Adrenal gland (tissue), 12 donors: ENCODE measurements around the gene SAP30BP. TPM values are rescaled to one million over a fixed set of nuclear protein-coding genes. Genes with fewer than 3 reads are reported as not detected.

ENCODE experiments used
- DNase-seq, 7 donors: peaks; one replicate each; pipeline ENCODE4 v3.0.0-alpha.2; 2019 to 2020
- H3K27ac ChIP-seq, 5 donors: fragments of 200-600 bp; sonication (generic) in 4 of 5; 1 replicate in 3 of 5; 2 replicates in 2 of 5; pipeline versions ENCODE4 v1.5.1 to v1.8.0; 2016 to 2020; ENCODE audit warnings: mild to moderate bottlenecking in 1 of 5
- H3K27me3 ChIP-seq: fragments of 200-600 bp; 2 replicates; pipeline ENCODE4 v1.8.0; 2021
- H3K36me3 ChIP-seq, 2 donors: fragments of 200-600 bp; replicated peaks in 1 of 2; 1 replicate in 1 of 2; 2 replicates in 1 of 2; pipeline versions ENCODE4 v1.5.1 to v1.8.0; 2018 to 2022
- H3K4me1 ChIP-seq, 2 donors: fragments of 200-600 bp; replicated peaks in 1 of 2; 1 replicate in 1 of 2; 2 replicates in 1 of 2; pipeline versions ENCODE4 v1.5.1 to v1.8.0; 2018 to 2021
- H3K4me3 ChIP-seq, 4 donors: fragments of 200-600 bp; sonication (generic) in 3 of 4; one replicate each; pipeline ENCODE4 v1.5.1; 2016 to 2018
- H3K9me3 ChIP-seq, 3 donors: fragments of 200-600 bp; sonication (generic) in 1 of 3; replicated peaks in 1 of 3; 1 replicate in 2 of 3; 2 replicates in 1 of 3; pipeline versions ENCODE4 v1.5.1 to v1.8.0; 2016 to 2021
- CTCF ChIP-seq, 6 experiments: fragments of 450-650 bp in 4 of 6; fragments of 200-600 bp in 2 of 6; sonication (generic) in 1 of 6; IDR thresholded peaks; 1 replicate in 5 of 6; 2 replicates in 1 of 6; pipeline versions ENCODE4 v1.5.1 to v1.8.0; 2016 to 2021; ENCODE audit warnings: antibody characterized with exemption in 6 of 6, mild to moderate bottlenecking in 2 of 6, moderate library complexity in 1 of 6
- POLR2A ChIP-seq, 2 donors: fragments of 450-650 bp; IDR thresholded peaks; one replicate each; pipeline ENCODE4 v1.6.1; 2017; ENCODE audit warnings: antibody characterized with exemption in 2 of 2, mild to moderate bottlenecking in 2 of 2, moderate library complexity in 1 of 2
- WGBS, 4 donors: extraction: QIAGEN DNeasy Blood & Tissue Kit in 2 of 4; methylation state at CpG; one replicate each; pipeline versions ENCODE4 v1.1.5 to v1.1.7; 2013 to 2017; 5-methylcytosine and 5-hydroxymethylcytosine counted together
- intact Hi-C, 2 donors: fragments of 100-400 bp; cut with DNase I; formaldehyde crosslinking; loops; one replicate each; pipeline versions ENCODE4 v1.14.1 to v1.15.0; 2022 to 2023
- polyA plus RNA-seq, 3 donors: library from polyadenylated mRNA; stranded (reverse); fragments of 200-250 nt in 2 of 3; fragments of 350-450 nt in 1 of 3; fragmentation: Illumina TruSeq in 1 of 3; extraction: RNeasy Lipid Tissue Mini Kit (QIAGEN cat#74804) in 1 of 3; gene quantifications; one replicate each; pipeline ENCODE4 v1.2.3, GENCODE V29; 2013 to 2014
- total RNA-seq, 9 donors: library from RNA; depleted of rRNA in 4 of 9; stranded (reverse); fragments of >200 nt in 4 of 9; fragments of 120-200 nt in 1 of 9; fragmentation: NEBNext Ultra II Directional in 1 of 9; extraction: Animal tissue kit (Norgen Biotek cat#: 25700) in 1 of 9; gene quantifications; one replicate each; pipeline versions ENCODE4 v1.1.0 to v1.2.4, GENCODE V29; 2013 to 2023
- donor health status: healthy with polysubstance abuse.
- donor health status: Bipolar disorder and iron deficiency.
- donor health status: DM: yes; HTN: yes; CAD: no.
- donor health status: DM: no; HTN: no; CAD: no.
- donor health status: DM: no; HTN: no; CAD: no.
- donor health status: DM: yes; HTN: yes; CAD: no.

SAP30BP gene
- total and polyA plus RNA-seq, 12 donors: 45.3 to 130 (median 69.1) TPM

GRCh38 chr17:75681289-75681688, 14.2 kb downstream of the SAP30BP start:
- intact Hi-C loops: loop anchor here in 1 of 2 donors (5.0 kb wide), 1 partner anchor 56 kb away; no protein-coding TSS in a partner anchor
- TF ChIP-seq POLR2A (IDR thresholded peaks at IDR 0.05) (no peak), CTCF (IDR thresholded peaks at IDR 0.05) (no peak)
- peaks cover 0 to 17% of the 10 kb centered on the region in 2 donors for H3K4me1 ChIP-seq
- WGBS, 4 donors: 74 to 82% (median 79%) methylated on average over 3 of the region's 3 CpGs
- no peak overlapping the region for H3K4me3 ChIP-seq
- no peaks in the 10 kb centered on the region for H3K9me3 ChIP-seq
- no peak for DNase-seq
- no peaks in the 10 kb centered on the region for H3K27me3 ChIP-seq
- H3K27ac ChIP-seq: peak overlapping the region in 1 of 5 donors; percentile 13
- H3K36me3 ChIP-seq: peaks cover 0 to 22% of the 10 kb centered on the region in 2 donors

- Histone ChIP-seq H3K4me1 (peaks cover 4 to 36% of the 10 kb centered on the region in 2 donors), H3K27me3 (no peaks in the 10 kb centered on the region), H3K4me3 (no peak overlapping the region), H3K9me3 (no peaks in the 10 kb centered on the region), H3K27ac (peak overlapping the region in 1 of 5 donors; percentile 55), H3K36me3 (peaks cover 0 to 15% of the 10 kb centered on the region in 2 donors)
- TF ChIP-seq CTCF (IDR thresholded peaks at IDR 0.05): no peak
- TF ChIP-seq POLR2A (IDR thresholded peaks at IDR 0.05): no peak
- WGBS, 4 donors: 63 to 76% (median 68%) methylated on average over 4 of the region's 4 CpGs
- no peak for DNase-seq
- intact Hi-C loops: loop anchor here in 1 of 2 donors (5.0 kb wide), 1 partner anchor 54 kb away; no protein-coding TSS in a partner anchor
These were observed 16.4 kb downstream of the SAP30BP start for GRCh38 chr17:75683583-75683982.

- Histone ChIP-seq H3K4me3 (no peak overlapping the region), H3K27me3 (no peaks in the 10 kb centered on the region), H3K27ac (peak overlapping the region in 1 of 5 donors; percentile 55), H3K36me3 (peaks cover 0 to 12% of the 10 kb centered on the region in 2 donors), H3K9me3 (no peaks in the 10 kb centered on the region), H3K4me1 (peaks cover 4 to 42% of the 10 kb centered on the region in 2 donors)
- WGBS, 4 donors: 77 to 87% (median 83%) methylated on average over 5 of the region's 5 CpGs
- intact Hi-C loops: loop anchor here in 1 of 2 donors (5.0 kb wide), 1 partner anchor 53 kb away; no protein-coding TSS in a partner anchor
- no peak for DNase-seq
- no peak for TF ChIP-seq CTCF (IDR thresholded peaks at IDR 0.05)
- no peak for TF ChIP-seq POLR2A (IDR thresholded peaks at IDR 0.05)
These were observed 17.1 kb downstream of the SAP30BP start for GRCh38 chr17:75684249-75684648.

GRCh38 chr17:75684924-75685323, 17.8 kb downstream of the SAP30BP start:
- Histone ChIP-seq H3K4me3 (no peak overlapping the region), H3K9me3 (no peaks in the 10 kb centered on the region), H3K27ac (peak overlapping the region in 1 of 5 donors; percentile 55), H3K27me3 (no peaks in the 10 kb centered on the region), H3K36me3 (peaks cover 0 to 12% of the 10 kb centered on the region in 2 donors), H3K4me1 (peaks cover 4 to 45% of the 10 kb centered on the region in 2 donors)
- intact Hi-C loops: loop anchor here in 1 of 2 donors (5.0 kb wide), 1 partner anchor 52 kb away; no protein-coding TSS in a partner anchor
- DNase-seq: no peak
- 79 to 95% (median 85%) methylated on average over 3 to 7 of the region's 7 CpGs for WGBS, 4 donors
- TF ChIP-seq CTCF (IDR thresholded peaks at IDR 0.05) (no peak), POLR2A (IDR thresholded peaks at IDR 0.05) (no peak)
